Measurements from ENCODE around the gene DLEC1. TPM values are rescaled to one million over a fixed set of nuclear protein-coding genes. Genes with fewer than 3 reads are reported as not detected.

DLEC1 gene
- total and polyA plus RNA-seq, 9 of the 15 experiments (the other 6 are each of a cell fraction or from before 2014, with no cell fraction given) = 0.07 to 0.08 TPM; not detected in 7

GRCh38 chr3:38125305-38126120 is 86.5 kb downstream of the DLEC1 start:
- H3K4me2 ChIP-seq (ENCODE audit: insufficient read depth, low read length) = no peak overlapping the region
- H3K4me1 ChIP-seq (replicated peaks in 1 of 2; ENCODE audit: control insufficient read depth in 2 of 2, insufficient read depth in 2 of 2, low read length in 2 of 2) = peaks cover 0 to 8% of the 10 kb centered on the region in 2 experiments; a peak in 1 of 5 replicates
- no peaks in the 10 kb centered on the region for H3K9me1 ChIP-seq (ENCODE audit: control insufficient read depth, insufficient read depth, low read length)
- 91% methylated on average over 11 of the region's 11 CpGs for WGBS (ENCODE audit: insufficient coverage, low coverage, missing lambda C conversion rate)
- FAIRE-seq = no peak
- H3K79me2 ChIP-seq (ENCODE audit: control insufficient read depth, insufficient read depth, low read length) = no peaks in the 10 kb centered on the region
- TF ChIP-seq BRF2 (IDR thresholded peaks at IDR 0.05; ENCODE audit: borderline replicate concordance, insufficient read depth, insufficient read length) (no peak), MTA2 (IDR thresholded peaks at IDR 0.05; ENCODE audit: low read depth) (no peak), MYC (IDR thresholded peaks at IDR 0.05; ENCODE audit: low read depth, low read length) (no peak), MYC (CRISPR knock-in tag; IDR thresholded peaks at IDR 0.05; ENCODE audit: borderline replicate concordance, low read depth) (no peak), HOMEZ (CRISPR knock-in tag; IDR thresholded peaks at IDR 0.05) (no peak), SREBF1 (IDR thresholded peaks at IDR 0.05; ENCODE audit: borderline replicate concordance, low read depth, low read length) (no peak), DMBX1 (CRISPR knock-in tag; IDR thresholded peaks at IDR 0.05; ENCODE audit: borderline replicate concordance) (no peak), HLTF (IDR thresholded peaks at IDR 0.05) (no peak), ZNF830 (CRISPR knock-in tag; IDR thresholded peaks at IDR 0.05) (no peak), MCM5 (IDR thresholded peaks at IDR 0.05; ENCODE audit: low read depth) (no peak), ZNF384 (IDR thresholded peaks at IDR 0.05; ENCODE audit: low read depth, low read length) (no peak), CBX2 (IDR thresholded peaks at IDR 0.05; ENCODE audit: insufficient read depth, low read length, poor library complexity, severe bottlenecking) (no peak), ZC3H4 (CRISPR knock-in tag; IDR thresholded peaks at IDR 0.05; ENCODE audit: borderline replicate concordance) (no peak), CHD4 (IDR thresholded peaks at IDR 0.05; ENCODE audit: insufficient read depth, insufficient replicate concordance, low read depth, low read length, poor library complexity, severe bottlenecking) (no peak), PRPF4 (IDR thresholded peaks at IDR 0.05; ENCODE audit: insufficient read depth, low read depth, low read length, poor library complexity, severe bottlenecking) (no peak)
- ATAC-seq = no peak
- DNase-seq (ENCODE audit: extremely low read depth in 1 of 4, low spot score in 3 of 4) = no peak
- peaks cover 94% of the 10 kb centered on the region for H3K36me3 ChIP-seq (ENCODE audit: control insufficient read depth, insufficient read depth, low read length)
- 0 out of 4 replicates have a peak overlapping the region, but pooled peaks of 1 of the 2 experiments have one; percentile 12 for H3K9ac ChIP-seq (ENCODE audit: insufficient read depth in 1 of 2, low read depth in 2 of 2, low read length in 2 of 2)
- H3K27me3 ChIP-seq (ENCODE audit: control insufficient read depth in 2 of 2, insufficient read depth in 2 of 2, low read length in 2 of 2) = no peaks in the 10 kb centered on the region
- no peak overlapping the region for H2AFZ ChIP-seq (ENCODE audit: low read depth, low read length)
- ChIA-PET POLR2A (interaction anchor here (0.6 to 1.0 kb wide), 2 partner anchors 11 to 148 kb away, joined by 3 to 4 read pairs; no protein-coding TSS in a partner anchor), CTCF (ENCODE audit: low intra/inter-chr PET ratio) (no interaction called here)
- in situ Hi-C loops (cut with MboI) = no loop called here
- intact Hi-C loops (cut with micrococcal nuclease) = no loop called here
- H3K9me3 ChIP-seq (replicated peaks; ENCODE audit: control insufficient read depth, insufficient read depth, low read depth, low read length) = no peaks in the 10 kb centered on the region
- H4K20me1 ChIP-seq (replicated peaks; ENCODE audit: control insufficient read depth, insufficient read depth, low read length) = no peaks in the 10 kb centered on the region; the same call in 1 of the 2 replicates
- no TSS peak for BruUV-seq (replicated peaks)
- no peak overlapping the region for H3K27ac ChIP-seq (ENCODE audit: extremely low read depth, low read depth, low read length)
- no peak overlapping the region for H3K4me3 ChIP-seq
